ENCODE measurements around the gene ELAVL3. TPM values are rescaled to one million over a fixed set of nuclear protein-coding genes. Genes with fewer than 3 reads are reported as not detected.

ELAVL3 gene
- total and polyA plus RNA-seq, 3 donors from 2014 or later: 0.74 to 7.5 (median 6.1) TPM

DNA sequence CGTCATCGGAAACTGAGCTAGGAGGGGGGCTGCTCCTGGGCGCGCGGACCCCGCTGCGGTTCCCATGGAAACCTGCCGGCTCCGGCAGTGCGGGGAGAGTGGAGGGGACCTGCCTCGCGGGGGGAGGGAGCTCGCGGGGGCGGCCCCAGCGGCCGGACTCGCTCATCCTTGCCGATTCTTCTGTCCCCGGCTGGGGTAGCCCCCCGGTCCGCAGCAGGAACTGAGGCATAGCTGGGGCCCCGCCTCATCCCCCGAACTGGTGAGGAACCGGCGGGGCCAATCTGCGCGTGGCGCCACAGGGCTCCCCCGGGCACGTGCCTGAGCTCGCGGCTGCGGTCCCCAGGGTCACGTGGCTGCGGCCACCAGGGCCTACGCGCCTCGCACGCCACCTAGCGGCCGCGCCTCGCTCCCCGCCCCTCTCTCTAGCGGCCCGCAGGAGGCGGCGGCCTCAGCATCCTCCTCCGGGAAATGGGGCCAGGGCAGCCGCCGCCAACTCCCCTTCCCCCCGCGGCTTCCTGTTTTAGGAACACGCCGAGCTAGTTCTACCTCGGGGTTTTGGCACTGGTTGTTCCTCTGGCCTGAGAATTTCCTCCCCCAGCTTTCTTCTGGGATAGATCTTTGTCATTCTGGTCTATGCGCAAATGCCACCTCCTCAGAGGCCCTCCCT, 1.7 kb upstream of the ELAVL3 start:
- peak overlapping the region; percentile 18 to 54 for H3K4me3 ChIP-seq
- no peaks in the 10 kb centered on the region for H3K9me3 ChIP-seq
- intact Hi-C loops (cut with DNase I; ENCODE audit: low total_unique reads): no loop called here
- WGBS, 2 donors: 1 to 3% methylated on average over 26 to 49 of the region's 58 CpGs
- H3K36me3 ChIP-seq (ENCODE audit: low read depth, missing control alignments): no peaks in the 10 kb centered on the region
- H3K4me1 ChIP-seq: peaks cover 16% of the 10 kb centered on the region
- peak; percentile 84 for DNase-seq
- H3K27ac ChIP-seq: no peak overlapping the region
- TF ChIP-seq POLR2A (IDR thresholded peaks at IDR 0.05): no peak
- TF ChIP-seq, protein P1, sequence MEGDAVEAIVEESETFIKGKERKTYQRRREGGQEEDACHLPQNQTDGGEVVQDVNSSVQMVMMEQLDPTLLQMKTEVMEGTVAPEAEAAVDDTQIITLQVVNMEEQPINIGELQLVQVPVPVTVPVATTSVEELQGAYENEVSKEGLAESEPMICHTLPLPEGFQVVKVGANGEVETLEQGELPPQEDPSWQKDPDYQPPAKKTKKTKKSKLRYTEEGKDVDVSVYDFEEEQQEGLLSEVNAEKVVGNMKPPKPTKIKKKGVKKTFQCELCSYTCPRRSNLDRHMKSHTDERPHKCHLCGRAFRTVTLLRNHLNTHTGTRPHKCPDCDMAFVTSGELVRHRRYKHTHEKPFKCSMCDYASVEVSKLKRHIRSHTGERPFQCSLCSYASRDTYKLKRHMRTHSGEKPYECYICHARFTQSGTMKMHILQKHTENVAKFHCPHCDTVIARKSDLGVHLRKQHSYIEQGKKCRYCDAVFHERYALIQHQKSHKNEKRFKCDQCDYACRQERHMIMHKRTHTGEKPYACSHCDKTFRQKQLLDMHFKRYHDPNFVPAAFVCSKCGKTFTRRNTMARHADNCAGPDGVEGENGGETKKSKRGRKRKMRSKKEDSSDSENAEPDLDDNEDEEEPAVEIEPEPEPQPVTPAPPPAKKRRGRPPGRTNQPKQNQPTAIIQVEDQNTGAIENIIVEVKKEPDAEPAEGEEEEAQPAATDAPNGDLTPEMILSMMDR (IDR thresholded peaks at IDR 0.05): peak; percentile 92 to 99 (median 97)
- H3K27me3 ChIP-seq: no peaks in the 10 kb centered on the region

DNA sequence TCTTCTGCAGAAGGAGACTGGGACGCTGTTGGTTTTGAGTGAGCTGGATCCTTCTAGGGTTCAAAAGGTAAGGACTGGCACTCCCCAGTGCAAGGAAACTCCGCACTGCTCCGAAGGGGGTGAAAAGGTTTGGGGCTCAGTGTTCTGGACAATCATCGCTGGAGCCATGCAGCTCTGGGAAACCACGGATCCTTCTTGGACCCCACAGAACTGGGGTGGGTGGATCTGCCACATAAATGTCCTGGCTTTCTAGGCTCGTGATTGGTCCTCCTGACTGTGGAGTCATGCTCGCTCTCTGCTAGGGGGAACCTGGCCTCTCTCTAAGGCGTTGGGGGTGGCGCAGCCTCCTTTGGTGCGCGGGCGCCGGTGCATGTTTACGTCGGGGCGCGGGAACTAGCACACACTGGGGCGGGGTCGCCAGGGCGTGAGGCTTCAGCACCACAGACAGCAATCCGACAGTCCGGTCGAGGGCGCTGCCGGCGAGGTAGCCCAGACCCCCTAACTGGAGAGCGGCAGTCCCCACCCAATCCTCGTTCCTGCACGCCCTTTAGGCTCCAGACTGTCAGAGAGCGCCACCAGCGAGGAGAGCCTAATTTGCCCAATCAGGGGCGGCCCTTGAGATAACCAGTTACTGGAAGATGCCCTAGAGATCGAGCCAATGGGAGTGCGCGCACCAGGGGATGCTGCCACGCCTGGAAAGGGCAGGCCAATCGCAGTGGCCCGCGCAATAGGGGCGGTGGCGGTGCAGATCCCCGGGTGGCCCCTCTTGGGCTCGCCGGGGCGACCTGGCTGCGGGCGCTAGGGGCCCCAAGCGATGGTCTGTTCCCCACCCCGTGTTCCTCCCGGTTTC, 913 bp upstream of the ELAVL3 start:
- no peak overlapping the region for H3K27ac ChIP-seq
- H3K9me3 ChIP-seq: no peaks in the 10 kb centered on the region
- peaks cover 16% of the 10 kb centered on the region for H3K4me1 ChIP-seq
- no peaks in the 10 kb centered on the region for H3K27me3 ChIP-seq
- no peaks in the 10 kb centered on the region for H3K36me3 ChIP-seq (ENCODE audit: low read depth, missing control alignments)
- intact Hi-C loops (cut with DNase I; ENCODE audit: low total_unique reads): no loop called here
- WGBS, 2 donors: 4 to 11% methylated on average over 8 to 35 of the region's 50 CpGs
- TF ChIP-seq, protein P1 (IDR thresholded peaks at IDR 0.05): no peak
- no peak for TF ChIP-seq POLR2A (IDR thresholded peaks at IDR 0.05)
- H3K4me3 ChIP-seq: peak overlapping the region; percentile 18 to 54
- DNase-seq: peak; percentile 81

DNA sequence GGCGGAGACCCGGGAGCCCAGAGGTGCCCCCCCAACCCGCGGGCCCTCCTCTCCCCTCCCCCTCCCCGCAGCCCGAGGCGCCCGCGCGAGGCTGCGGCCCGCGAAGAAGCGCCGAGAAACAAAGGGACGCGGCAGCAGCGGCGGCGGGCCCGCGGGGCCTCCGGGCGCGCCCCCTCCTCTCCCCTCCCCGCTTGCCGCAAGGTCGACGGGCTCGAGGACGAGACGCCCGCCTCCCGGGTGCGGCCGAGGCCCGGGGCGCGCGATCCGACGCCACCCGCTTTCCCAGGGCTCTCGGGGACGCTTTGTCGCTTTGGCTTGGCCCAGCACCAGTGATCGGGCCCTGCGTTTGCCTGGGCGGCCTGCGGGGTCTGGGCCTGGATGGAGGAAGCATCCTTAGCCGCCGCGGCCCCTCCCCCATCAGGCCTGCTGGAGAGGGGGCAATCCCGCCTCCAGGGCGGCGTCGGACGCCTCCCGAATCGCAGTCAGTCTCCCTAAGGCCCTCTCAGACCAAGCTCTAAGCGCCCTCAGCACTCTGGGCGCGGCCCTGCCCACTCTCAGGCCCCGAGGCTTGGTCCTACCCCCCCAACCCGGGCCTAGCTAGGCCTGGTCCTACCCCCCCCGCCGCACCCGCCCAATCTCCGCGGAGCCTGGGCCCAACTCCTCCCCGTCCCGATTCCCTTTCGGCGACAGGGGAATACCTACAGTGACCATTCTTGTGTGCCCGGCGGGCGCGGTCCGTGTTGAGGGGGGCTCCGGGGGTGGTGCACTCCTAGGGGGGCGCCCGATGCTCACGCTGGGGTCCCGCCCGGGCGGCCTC, 740 bp downstream of the ELAVL3 start:
- no peak overlapping the region for H3K27ac ChIP-seq
- intact Hi-C loops (cut with DNase I; ENCODE audit: low total_unique reads): no loop called here
- 3% methylated on average over 73 of the region's 86 CpGs; no CpG with 5 or more reads in 1 of the 2 donors for WGBS, 2 donors
- no peaks in the 10 kb centered on the region for H3K9me3 ChIP-seq
- H3K4me3 ChIP-seq: peak overlapping the region; percentile 31 to 43
- no peak for DNase-seq
- no peaks in the 10 kb centered on the region for H3K27me3 ChIP-seq
- H3K36me3 ChIP-seq (ENCODE audit: low read depth, missing control alignments): no peaks in the 10 kb centered on the region
- TF ChIP-seq POLR2A (IDR thresholded peaks at IDR 0.05): no peak
- TF ChIP-seq, protein P1 (IDR thresholded peaks at IDR 0.05): no peak
- H3K4me1 ChIP-seq: peaks cover 16% of the 10 kb centered on the region

DNA sequence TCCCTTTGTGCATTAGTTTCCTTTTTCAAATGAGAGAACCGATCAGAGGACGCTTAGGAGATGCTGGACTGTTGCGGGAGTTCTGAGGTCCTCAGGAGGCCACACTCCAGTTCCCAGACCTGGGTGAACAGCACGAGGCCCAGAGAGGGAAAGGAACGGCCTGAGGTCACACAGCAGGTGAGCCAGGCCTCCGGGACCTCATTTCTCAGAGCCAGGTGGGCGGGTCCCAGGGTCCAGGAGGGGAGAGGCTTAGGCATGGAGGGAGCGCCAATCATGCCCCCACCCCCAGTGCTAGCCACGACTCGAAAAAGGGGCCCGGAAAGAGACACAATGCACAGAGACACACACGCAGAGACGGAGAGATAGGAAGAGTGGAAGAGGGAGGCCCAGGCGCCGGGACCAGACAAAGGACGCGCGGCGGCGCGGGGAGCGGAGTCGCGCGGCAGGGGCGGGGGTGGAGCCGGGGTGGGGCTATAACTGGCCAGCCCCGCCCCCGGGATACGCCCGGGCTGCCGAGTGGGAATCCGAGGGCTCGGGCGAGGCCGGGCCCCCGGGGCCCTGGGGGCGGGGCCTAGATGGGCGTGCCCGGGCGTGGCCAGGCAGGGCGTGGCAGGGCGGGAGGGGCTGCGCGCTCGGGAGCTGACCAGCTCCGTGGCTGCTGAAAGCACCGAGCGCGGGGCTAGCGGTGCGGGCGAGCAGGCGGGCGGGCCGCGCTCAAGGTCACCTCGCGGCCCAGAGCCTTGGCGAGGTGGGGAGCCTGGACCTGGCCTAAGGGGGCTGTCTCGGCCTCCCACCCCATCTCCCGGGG, 1.6 kb downstream of the ELAVL3 start:
- Histone ChIP-seq H3K36me3 (ENCODE audit: low read depth, missing control alignments) (no peaks in the 10 kb centered on the region), H3K27me3 (no peaks in the 10 kb centered on the region), H3K4me1 (peaks cover 16% of the 10 kb centered on the region), H3K4me3 (peak overlapping the region; percentile 31 to 43), H3K9me3 (no peaks in the 10 kb centered on the region), H3K27ac (no peak overlapping the region)
- TF ChIP-seq, protein P1 (IDR thresholded peaks at IDR 0.05): no peak
- DNase-seq: peak; percentile 73
- intact Hi-C loops (cut with DNase I; ENCODE audit: low total_unique reads): no loop called here
- WGBS, 2 donors: 20 to 27% methylated on average over 24 to 34 of the region's 62 CpGs
